GM10248 (cell line): ENCODE data around the gene TMED6.

Experiments used
- CTCF ChIA-PET: fragments of 300-600 bp; sonication (Branson Sonifier 250); formaldehyde crosslinking; extraction: SDS; loops from one replicate; lab custom pipeline; 2021; ENCODE audit warnings: antibody characterized with exemption; lab: Yijun Ruan, JAX
- POLR2A ChIA-PET: fragments of 350-650 bp; sonication (Branson Sonifier 250); formaldehyde crosslinking; extraction: SDS; loops from one replicate; lab custom pipeline; 2020; ENCODE audit warnings: antibody characterized with exemption; lab: Yijun Ruan, JAX
- DNase-seq: peaks from one replicate; pipeline ENCODE4 v3.0.0; 2012; ENCODE audit errors: extremely low spot score
- TF ChIP-seq, protein P1 (sequence below): IDR thresholded peaks from 2 replicates; pipeline ENCODE4 v1.5.1; 2012; ENCODE audit warnings: mild to moderate bottlenecking, low read depth; ENCODE audit errors: extremely low read depth, missing control alignments, control extremely low read depth

The TMED6 gene

DNA sequence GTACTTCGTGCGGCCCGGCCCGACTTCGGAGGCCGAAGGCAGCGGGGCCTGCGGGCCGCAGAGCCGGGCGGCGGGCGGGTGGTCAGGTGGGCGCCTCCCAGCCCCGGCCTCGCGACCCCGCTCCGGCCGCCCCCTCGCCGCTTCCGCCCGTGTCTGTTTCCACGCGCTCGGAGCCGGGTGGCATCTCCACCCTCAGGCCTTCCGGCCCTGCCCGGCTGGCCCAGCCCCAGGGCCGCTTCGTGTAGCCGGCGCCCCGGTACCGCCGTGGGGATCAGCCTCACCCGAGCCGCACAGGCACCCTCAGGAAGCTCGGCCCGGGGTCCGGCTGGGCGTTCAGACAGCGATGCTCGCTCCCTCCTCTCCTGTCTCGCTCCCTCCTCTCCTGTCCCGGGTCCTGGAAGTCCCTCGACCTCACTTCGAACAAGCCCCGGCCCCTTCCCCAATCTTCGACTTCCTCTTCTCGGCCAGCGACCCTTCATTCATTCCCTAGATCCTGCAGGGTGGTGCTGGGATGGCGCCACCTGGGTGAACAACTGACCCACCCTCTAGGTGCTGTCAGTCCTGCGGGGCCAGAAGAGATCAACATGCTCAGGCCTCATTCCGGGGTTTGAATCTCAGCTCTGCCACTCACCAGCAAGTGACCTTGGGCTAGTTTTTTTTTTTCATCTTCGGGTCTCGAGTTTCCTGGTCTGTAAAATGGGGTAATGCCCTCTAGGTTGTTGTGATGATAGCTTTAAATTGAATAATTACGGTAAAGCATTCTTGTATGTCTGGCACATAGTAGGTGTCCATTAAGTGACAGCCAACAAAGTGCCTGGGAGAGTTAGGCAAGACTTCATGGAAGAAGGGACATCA lies 39.8 kb downstream of the TMED6 start:
- POLR2A ChIA-PET: no interaction called here
- peak; percentile 54 for DNase-seq
- CTCF ChIA-PET: interaction anchor here (0.9 to 1.6 kb wide), 13 partner anchors 10 to 443 kb away, joined by 3 to 8 read pairs (median 4); partner anchors contain the start of genes HAS3, NOB1 and PDF
- TF ChIP-seq, protein P1, sequence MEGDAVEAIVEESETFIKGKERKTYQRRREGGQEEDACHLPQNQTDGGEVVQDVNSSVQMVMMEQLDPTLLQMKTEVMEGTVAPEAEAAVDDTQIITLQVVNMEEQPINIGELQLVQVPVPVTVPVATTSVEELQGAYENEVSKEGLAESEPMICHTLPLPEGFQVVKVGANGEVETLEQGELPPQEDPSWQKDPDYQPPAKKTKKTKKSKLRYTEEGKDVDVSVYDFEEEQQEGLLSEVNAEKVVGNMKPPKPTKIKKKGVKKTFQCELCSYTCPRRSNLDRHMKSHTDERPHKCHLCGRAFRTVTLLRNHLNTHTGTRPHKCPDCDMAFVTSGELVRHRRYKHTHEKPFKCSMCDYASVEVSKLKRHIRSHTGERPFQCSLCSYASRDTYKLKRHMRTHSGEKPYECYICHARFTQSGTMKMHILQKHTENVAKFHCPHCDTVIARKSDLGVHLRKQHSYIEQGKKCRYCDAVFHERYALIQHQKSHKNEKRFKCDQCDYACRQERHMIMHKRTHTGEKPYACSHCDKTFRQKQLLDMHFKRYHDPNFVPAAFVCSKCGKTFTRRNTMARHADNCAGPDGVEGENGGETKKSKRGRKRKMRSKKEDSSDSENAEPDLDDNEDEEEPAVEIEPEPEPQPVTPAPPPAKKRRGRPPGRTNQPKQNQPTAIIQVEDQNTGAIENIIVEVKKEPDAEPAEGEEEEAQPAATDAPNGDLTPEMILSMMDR: peak; percentile 25

DNA sequence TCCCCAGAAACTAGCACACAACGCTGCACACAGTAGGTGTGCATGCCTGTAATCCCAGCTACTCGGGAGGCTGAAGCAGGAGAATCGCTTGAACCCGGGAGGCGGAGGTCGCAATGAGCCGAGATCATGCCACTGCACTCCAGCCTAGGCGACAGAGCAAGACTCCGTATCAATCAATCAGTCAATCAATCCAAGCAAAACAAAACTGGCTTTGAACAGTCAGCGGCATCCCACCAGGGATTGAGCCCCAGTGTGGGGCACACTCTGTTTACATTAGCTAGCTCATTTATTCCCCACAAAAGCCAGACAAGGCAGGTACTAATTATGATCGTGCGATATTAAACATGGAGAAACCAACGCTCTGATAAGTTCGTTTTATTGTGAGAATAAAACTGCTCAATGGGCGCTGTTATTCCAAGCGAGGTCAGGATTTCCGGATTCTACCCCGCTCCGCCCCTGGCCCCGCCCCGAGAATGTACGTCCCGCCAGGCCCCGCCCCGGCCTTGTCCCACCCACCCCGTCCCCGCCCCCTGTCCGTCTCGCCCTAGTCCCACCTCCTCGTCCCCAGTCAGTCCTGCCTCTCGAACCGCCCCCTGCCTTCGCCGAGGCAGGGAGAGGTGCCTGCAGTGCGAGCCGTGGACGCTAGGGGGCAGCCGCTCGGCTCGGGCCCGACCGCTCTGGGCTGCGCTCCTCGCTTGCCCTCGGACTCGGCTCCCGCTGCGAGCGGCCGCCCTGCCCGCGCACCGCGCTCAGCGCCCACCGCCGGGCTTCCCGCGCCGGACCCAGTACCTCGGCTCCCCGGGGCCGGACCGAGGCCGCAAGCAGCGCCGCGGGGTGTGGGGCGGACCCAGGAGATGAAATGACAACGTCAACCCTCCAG lies 40.7 kb downstream of the TMED6 start, which contains the start of gene VPS4A:
Gene VPS4A, plus strand, starts transcription at position 698 of the 880 bp plus-strand sequence. Its CDS starts 162 bp downstream, at position 860.
- DNase-seq: peak; percentile 99
- ChIA-PET POLR2A (no interaction called here), CTCF (interaction anchor here (0.6 to 1.2 kb wide), 6 partner anchors 10 to 178 kb away, joined by 3 to 4 read pairs (median 3); partner anchors contain the start of gene COG8)
- TF ChIP-seq, protein P1: peak; percentile 99

DNA sequence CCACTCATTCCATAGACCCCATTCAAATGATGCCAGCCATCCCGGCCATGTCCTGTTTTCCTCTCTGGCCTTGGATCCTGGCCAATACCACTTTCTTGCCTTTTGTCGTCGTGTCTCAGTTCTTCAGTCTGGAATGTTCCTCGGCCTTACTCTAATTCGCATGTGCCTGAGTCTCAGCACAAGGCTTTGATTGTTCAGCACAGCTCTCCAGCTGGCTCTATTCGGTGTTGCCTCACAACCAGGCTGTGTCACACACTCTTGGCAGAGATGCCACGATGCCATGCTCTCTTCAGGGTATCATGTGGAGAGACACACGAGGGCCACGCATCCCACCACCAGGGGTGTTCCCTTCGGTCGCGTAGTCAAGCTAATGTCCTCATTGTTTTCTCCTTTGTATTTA lies 42.3 kb downstream of the TMED6 start:
- POLR2A ChIA-PET: no interaction called here
- CTCF ChIA-PET: interaction anchor here (0.7 to 1.1 kb wide), 2 partner anchors 21 to 133 kb away, joined by 3 read pairs; no protein-coding TSS in a partner anchor
- DNase-seq: no peak
- TF ChIP-seq, protein P1: no peak

DNA sequence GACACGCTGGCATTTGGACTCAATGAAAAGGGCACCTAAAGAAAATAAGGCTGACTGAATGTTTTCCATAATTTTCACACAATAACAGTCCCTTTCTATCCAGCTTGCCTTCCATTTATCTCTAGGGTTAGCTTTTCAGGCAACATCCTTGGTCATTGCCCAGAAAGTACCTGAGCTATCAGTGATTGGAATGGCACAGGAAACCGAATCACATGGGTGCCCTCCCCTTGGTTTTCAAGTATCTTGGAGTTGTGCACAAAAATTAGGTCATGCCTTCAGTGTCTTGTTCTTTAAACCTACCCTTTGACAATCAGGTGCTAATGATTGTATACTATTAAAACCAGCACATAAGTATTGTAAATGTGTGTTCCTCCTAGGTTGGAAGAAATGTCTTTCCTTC lies 43.7 kb downstream of the TMED6 start:
- ChIA-PET POLR2A (no interaction called here), CTCF (no interaction called here)
- TF ChIP-seq, protein P1: no peak
- no peak for DNase-seq

DNA sequence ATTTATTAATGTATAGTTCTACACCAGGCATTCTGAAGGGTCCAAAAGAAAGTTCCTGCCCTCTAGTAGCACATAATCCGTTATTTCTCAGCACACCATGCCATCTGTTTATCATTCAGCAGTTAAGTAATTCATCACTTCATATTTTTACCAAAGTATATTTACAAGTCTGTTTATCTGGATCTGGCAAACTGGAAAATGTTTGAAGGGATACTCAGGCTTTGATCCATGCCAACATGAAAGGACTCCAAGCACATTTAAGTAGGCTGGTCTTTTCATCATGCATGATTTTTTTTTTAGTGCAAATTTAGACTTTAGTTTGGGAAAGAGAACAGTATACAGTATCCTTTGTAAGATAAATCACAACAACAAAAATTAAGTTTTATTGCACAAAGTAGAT lies 44.5 kb downstream of the TMED6 start:
- TF ChIP-seq, protein P1: no peak
- ChIA-PET POLR2A (no interaction called here), CTCF (no interaction called here)
- DNase-seq: no peak

DNA sequence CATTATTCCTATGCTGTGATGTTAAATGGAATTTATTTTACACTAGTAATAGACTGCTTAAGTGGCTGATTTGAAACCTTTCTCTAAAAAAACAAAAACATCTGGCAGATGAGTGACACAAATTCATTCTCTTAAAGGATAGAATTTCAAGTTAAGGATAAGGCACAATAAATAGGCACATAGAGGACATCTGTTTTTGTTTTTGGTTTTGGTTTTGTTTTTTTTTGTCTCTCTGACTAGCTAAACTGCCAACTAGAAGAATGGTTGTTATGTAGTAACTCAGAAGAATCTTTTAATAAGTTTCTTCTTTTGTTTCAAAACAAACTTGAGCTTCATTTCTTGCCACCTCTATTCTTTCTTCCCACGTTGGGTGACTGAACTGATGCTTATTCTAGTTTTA lies 45.6 kb downstream of the TMED6 start:
- ChIA-PET CTCF (interaction anchor here (0.9 kb wide), 1 partner anchor 449 kb away, joined by 3 read pairs; the partner anchor contains the start of gene NOB1), POLR2A (no interaction called here)
- TF ChIP-seq, protein P1: no peak
- DNase-seq: no peak
